ENCODE results near the gene NDUFAF8.

GRCh38 chr17:81217491-81217890, 21.6 kb upstream of the NDUFAF8 start:
- TF ChIP-seq, protein P1, sequence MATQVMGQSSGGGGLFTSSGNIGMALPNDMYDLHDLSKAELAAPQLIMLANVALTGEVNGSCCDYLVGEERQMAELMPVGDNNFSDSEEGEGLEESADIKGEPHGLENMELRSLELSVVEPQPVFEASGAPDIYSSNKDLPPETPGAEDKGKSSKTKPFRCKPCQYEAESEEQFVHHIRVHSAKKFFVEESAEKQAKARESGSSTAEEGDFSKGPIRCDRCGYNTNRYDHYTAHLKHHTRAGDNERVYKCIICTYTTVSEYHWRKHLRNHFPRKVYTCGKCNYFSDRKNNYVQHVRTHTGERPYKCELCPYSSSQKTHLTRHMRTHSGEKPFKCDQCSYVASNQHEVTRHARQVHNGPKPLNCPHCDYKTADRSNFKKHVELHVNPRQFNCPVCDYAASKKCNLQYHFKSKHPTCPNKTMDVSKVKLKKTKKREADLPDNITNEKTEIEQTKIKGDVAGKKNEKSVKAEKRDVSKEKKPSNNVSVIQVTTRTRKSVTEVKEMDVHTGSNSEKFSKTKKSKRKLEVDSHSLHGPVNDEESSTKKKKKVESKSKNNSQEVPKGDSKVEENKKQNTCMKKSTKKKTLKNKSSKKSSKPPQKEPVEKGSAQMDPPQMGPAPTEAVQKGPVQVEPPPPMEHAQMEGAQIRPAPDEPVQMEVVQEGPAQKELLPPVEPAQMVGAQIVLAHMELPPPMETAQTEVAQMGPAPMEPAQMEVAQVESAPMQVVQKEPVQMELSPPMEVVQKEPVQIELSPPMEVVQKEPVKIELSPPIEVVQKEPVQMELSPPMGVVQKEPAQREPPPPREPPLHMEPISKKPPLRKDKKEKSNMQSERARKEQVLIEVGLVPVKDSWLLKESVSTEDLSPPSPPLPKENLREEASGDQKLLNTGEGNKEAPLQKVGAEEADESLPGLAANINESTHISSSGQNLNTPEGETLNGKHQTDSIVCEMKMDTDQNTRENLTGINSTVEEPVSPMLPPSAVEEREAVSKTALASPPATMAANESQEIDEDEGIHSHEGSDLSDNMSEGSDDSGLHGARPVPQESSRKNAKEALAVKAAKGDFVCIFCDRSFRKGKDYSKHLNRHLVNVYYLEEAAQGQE (IDR thresholded peaks at IDR 0.05; ENCODE audit: insufficient read depth in 1 of 2, low read depth in 2 of 2, low read length in 2 of 2) = no peak
- no peak for TF ChIP-seq POLR2AphosphoS5 (IDR thresholded peaks at IDR 0.05; ENCODE audit: low read depth, low read length)
